Measurements from ENCODE around the gene RRN3.

- TF ChIP-seq, protein P1, sequence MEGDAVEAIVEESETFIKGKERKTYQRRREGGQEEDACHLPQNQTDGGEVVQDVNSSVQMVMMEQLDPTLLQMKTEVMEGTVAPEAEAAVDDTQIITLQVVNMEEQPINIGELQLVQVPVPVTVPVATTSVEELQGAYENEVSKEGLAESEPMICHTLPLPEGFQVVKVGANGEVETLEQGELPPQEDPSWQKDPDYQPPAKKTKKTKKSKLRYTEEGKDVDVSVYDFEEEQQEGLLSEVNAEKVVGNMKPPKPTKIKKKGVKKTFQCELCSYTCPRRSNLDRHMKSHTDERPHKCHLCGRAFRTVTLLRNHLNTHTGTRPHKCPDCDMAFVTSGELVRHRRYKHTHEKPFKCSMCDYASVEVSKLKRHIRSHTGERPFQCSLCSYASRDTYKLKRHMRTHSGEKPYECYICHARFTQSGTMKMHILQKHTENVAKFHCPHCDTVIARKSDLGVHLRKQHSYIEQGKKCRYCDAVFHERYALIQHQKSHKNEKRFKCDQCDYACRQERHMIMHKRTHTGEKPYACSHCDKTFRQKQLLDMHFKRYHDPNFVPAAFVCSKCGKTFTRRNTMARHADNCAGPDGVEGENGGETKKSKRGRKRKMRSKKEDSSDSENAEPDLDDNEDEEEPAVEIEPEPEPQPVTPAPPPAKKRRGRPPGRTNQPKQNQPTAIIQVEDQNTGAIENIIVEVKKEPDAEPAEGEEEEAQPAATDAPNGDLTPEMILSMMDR (IDR thresholded peaks at IDR 0.05), result no peak
- TF ChIP-seq EP300 (IDR thresholded peaks at IDR 0.05; ENCODE audit: low read depth) (no peak), POLR2A (IDR thresholded peaks at IDR 0.05) (no peak), POLR2AphosphoS5 (IDR thresholded peaks at IDR 0.05) (no peak)
These were observed 60.8 kb downstream of the RRN3 start for GRCh38 chr16:15033309-15033707.
